Astrocyte (in vitro differentiated cells and primary cell): ENCODE results near the gene FAM3C. TPM values are rescaled to one million over a fixed set of nuclear protein-coding genes. Genes with fewer than 3 reads are reported as not detected.

ENCODE experiments used
- DNase-seq: peaks from one replicate; pipeline ENCODE4 v3.0.0-alpha.2; 2010; ENCODE audit warnings: low read depth
- FAIRE-seq: peaks from 2 replicates; lab custom pipeline; 2011; peaks lifted over from hg19 to GRCh38; lab: Jason Lieb, UNC
- H2AFZ ChIP-seq: 2 replicates; pipeline ENCODE4 v1.6.0; 2012; ENCODE audit warnings: low read depth, low read length, inconsistent platforms
- H3K27ac ChIP-seq: 2 replicates; pipeline ENCODE4 v1.5.1; 2011; ENCODE audit warnings: low read depth, low read length, inconsistent platforms
- H3K27me3 ChIP-seq: 2 replicates; pipeline ENCODE4 v1.6.0; 2011; ENCODE audit warnings: low read length, inconsistent platforms; ENCODE audit not compliant: insufficient read depth
- H3K36me3 ChIP-seq: 2 replicates; pipeline ENCODE4 v1.5.1; 2011; ENCODE audit warnings: low read length, inconsistent platforms; ENCODE audit not compliant: insufficient read depth
- H3K4me1 ChIP-seq: 2 replicates; pipeline ENCODE4 v1.5.1; 2011; ENCODE audit warnings: low read length, inconsistent platforms; ENCODE audit not compliant: insufficient read depth
- H3K4me2 ChIP-seq: 2 replicates; pipeline ENCODE4 v1.6.0; 2012; ENCODE audit warnings: low read length, inconsistent platforms
- H3K4me3 ChIP-seq: 2 replicates; pipeline ENCODE4 v1.5.1; 2011; ENCODE audit warnings: low read depth, mild to moderate bottlenecking, low read length, inconsistent platforms; ENCODE audit not compliant: insufficient read depth
- H3K79me2 ChIP-seq: 2 replicates; pipeline ENCODE4 v1.6.0; 2012; ENCODE audit warnings: mild to moderate bottlenecking, low read length, inconsistent platforms; ENCODE audit not compliant: insufficient read depth
- H3K9ac ChIP-seq: 2 replicates; pipeline ENCODE4 v1.6.0; 2012; ENCODE audit warnings: mild to moderate bottlenecking, low read length, inconsistent platforms
- H3K9me3 ChIP-seq: 2 replicates; pipeline ENCODE4 v1.5.1; 2012; ENCODE audit warnings: low read depth, mild to moderate bottlenecking, low read length, inconsistent platforms; ENCODE audit not compliant: insufficient read depth
- H4K20me1 ChIP-seq: 2 replicates; pipeline ENCODE4 v1.6.0; 2012; ENCODE audit warnings: low read length, inconsistent platforms; ENCODE audit not compliant: insufficient read depth
- H3K27ac Mint-ChIP-seq: one replicate; pipeline ENCODE4 v1.8.0; 2021; ENCODE audit warnings: mild to moderate bottlenecking, mixed read lengths; ENCODE audit not compliant: unreplicated experiment
- H3K27me3 Mint-ChIP-seq: one replicate; pipeline ENCODE4 v1.8.0; 2021; ENCODE audit warnings: low read depth, mixed read lengths; ENCODE audit not compliant: unreplicated experiment
- H3K36me3 Mint-ChIP-seq: one replicate; pipeline ENCODE4 v1.8.0; 2021; ENCODE audit warnings: low read depth, mixed read lengths; ENCODE audit not compliant: unreplicated experiment
- H3K4me1 Mint-ChIP-seq: one replicate; pipeline ENCODE4 v1.8.0; 2021; ENCODE audit warnings: low read depth, mixed read lengths; ENCODE audit not compliant: unreplicated experiment
- H3K4me3 Mint-ChIP-seq: one replicate; pipeline ENCODE4 v1.8.0; 2021; ENCODE audit warnings: mild to moderate bottlenecking, moderate library complexity, mixed read lengths; ENCODE audit not compliant: unreplicated experiment
- H3K9me3 Mint-ChIP-seq: one replicate; pipeline ENCODE4 v1.8.0; 2021; ENCODE audit warnings: mild to moderate bottlenecking, mixed read lengths; ENCODE audit not compliant: unreplicated experiment
- CTCF ChIP-seq: IDR thresholded peaks from 2 replicates; pipeline ENCODE4 v1.5.1; 2011; ENCODE audit warnings: low read depth, mild to moderate bottlenecking, inconsistent platforms, low read length, moderate library complexity; ENCODE audit not compliant: insufficient read depth
- EZH2 ChIP-seq: IDR thresholded peaks from 2 replicates; pipeline ENCODE4 v1.6.1; 2012; ENCODE audit warnings: mild to moderate bottlenecking, low read length, inconsistent platforms; ENCODE audit not compliant: insufficient read depth
- total RNA-seq: library from RNA; stranded (reverse); gene quantifications from 2 replicates; pipeline ENCODE4 v1.2.1, GENCODE V29; 2021

Gene FAM3C
- total RNA-seq, 1 donor from 2014 or later = 71.8 TPM

- Mint-ChIP-seq H3K9me3 (no peaks in the 10 kb centered on the region), H3K27me3 (no peaks in the 10 kb centered on the region), H3K4me1 (peaks cover 18% of the 10 kb centered on the region), H3K36me3 (no peaks in the 10 kb centered on the region), H3K4me3 (no peak overlapping the region), H3K27ac (no peak overlapping the region)
- no peaks in the 10 kb centered on the region for H3K79me2 ChIP-seq
- DNase-seq (no peak), FAIRE-seq (peak; percentile 13)
- no peaks in the 10 kb centered on the region for H3K27me3 ChIP-seq
- H2AFZ ChIP-seq = no peak overlapping the region
- no peak overlapping the region for H3K9ac ChIP-seq
- H3K9me3 ChIP-seq = no peaks in the 10 kb centered on the region
- H3K27ac ChIP-seq = no peak overlapping the region
- no peaks in the 10 kb centered on the region for H4K20me1 ChIP-seq
- no peaks in the 10 kb centered on the region for H3K36me3 ChIP-seq
- no peak overlapping the region for H3K4me3 ChIP-seq
- H3K4me1 ChIP-seq = peaks cover 17% of the 10 kb centered on the region
- no peak for TF ChIP-seq EZH2
- no peak for TF ChIP-seq CTCF
- H3K4me2 ChIP-seq = no peak overlapping the region
These were observed 91.9 kb downstream of the FAM3C start for GRCh38 chr7:121304102-121304658.

- Mint-ChIP-seq H3K36me3 (no peaks in the 10 kb centered on the region), H3K4me3 (no peak overlapping the region), H3K27me3 (no peaks in the 10 kb centered on the region), H3K4me1 (peaks cover 18% of the 10 kb centered on the region), H3K27ac (no peak overlapping the region), H3K9me3 (no peaks in the 10 kb centered on the region)
- no peaks in the 10 kb centered on the region for H3K36me3 ChIP-seq
- H3K79me2 ChIP-seq = no peaks in the 10 kb centered on the region
- no peak for TF ChIP-seq CTCF
- no peak for TF ChIP-seq EZH2
- no peaks in the 10 kb centered on the region for H4K20me1 ChIP-seq
- FAIRE-seq (no peak), DNase-seq (no peak)
- H2AFZ ChIP-seq = no peak overlapping the region
- H3K4me3 ChIP-seq = no peak overlapping the region
- no peaks in the 10 kb centered on the region for H3K9me3 ChIP-seq
- no peak overlapping the region for H3K4me2 ChIP-seq
- no peaks in the 10 kb centered on the region for H3K27me3 ChIP-seq
- H3K9ac ChIP-seq = no peak overlapping the region
- H3K27ac ChIP-seq = no peak overlapping the region
- H3K4me1 ChIP-seq = peaks cover 17% of the 10 kb centered on the region
These were observed 92.5 kb downstream of the FAM3C start for GRCh38 chr7:121303422-121304101.

GRCh38 chr7:121302214-121302745 is 93.8 kb downstream of the FAM3C start:
- Mint-ChIP-seq H3K27me3 (no peaks in the 10 kb centered on the region), H3K27ac (no peak overlapping the region), H3K4me1 (peaks cover 18% of the 10 kb centered on the region), H3K4me3 (no peak overlapping the region), H3K9me3 (no peaks in the 10 kb centered on the region), H3K36me3 (no peaks in the 10 kb centered on the region)
- Histone ChIP-seq H4K20me1 (no peaks in the 10 kb centered on the region), H3K9me3 (no peaks in the 10 kb centered on the region), H3K4me1 (peaks cover 21% of the 10 kb centered on the region), H3K27me3 (no peaks in the 10 kb centered on the region), H3K27ac (peak overlapping the region; percentile 37), H3K4me2 (peak overlapping the region; percentile 48), H3K9ac (peak overlapping the region; percentile 12), H2AFZ (peak overlapping the region; percentile 4), H3K4me3 (no peak overlapping the region), H3K79me2 (no peaks in the 10 kb centered on the region), H3K36me3 (no peaks in the 10 kb centered on the region)
- peak; percentile 73 for DNase-seq
- peak; percentile 97 for FAIRE-seq
- TF ChIP-seq CTCF = no peak
- no peak for TF ChIP-seq EZH2
